ENCODE results near the gene GAREM1.

DNA sequence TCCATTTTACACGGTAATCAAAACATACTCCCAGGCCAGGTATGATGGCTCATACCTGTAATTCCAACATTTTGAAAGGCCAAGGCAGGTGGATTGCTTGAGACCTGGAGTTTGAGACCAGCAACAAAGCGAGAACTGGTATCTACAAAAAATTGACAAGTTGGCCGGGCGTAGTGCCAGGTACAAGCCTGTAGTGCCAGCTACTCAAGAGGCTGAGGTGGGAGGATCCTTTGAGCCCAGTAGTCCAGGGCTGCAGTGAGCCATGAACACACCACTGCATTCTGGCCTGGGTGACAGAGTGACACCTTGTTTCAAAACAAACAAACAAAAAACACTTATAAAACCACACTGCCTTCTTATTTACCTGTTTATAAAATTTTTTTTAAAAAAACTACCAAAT is 80.8 kb downstream of the GAREM1 start:
- TF ChIP-seq, protein P1, sequence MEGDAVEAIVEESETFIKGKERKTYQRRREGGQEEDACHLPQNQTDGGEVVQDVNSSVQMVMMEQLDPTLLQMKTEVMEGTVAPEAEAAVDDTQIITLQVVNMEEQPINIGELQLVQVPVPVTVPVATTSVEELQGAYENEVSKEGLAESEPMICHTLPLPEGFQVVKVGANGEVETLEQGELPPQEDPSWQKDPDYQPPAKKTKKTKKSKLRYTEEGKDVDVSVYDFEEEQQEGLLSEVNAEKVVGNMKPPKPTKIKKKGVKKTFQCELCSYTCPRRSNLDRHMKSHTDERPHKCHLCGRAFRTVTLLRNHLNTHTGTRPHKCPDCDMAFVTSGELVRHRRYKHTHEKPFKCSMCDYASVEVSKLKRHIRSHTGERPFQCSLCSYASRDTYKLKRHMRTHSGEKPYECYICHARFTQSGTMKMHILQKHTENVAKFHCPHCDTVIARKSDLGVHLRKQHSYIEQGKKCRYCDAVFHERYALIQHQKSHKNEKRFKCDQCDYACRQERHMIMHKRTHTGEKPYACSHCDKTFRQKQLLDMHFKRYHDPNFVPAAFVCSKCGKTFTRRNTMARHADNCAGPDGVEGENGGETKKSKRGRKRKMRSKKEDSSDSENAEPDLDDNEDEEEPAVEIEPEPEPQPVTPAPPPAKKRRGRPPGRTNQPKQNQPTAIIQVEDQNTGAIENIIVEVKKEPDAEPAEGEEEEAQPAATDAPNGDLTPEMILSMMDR (IDR thresholded peaks at IDR 0.05; ENCODE audit: borderline replicate concordance, extremely low read depth, low read length, poor library complexity, severe bottlenecking): no peak
- no peak for TF ChIP-seq EZH2 (IDR thresholded peaks at IDR 0.05; ENCODE audit: borderline replicate concordance, low read depth, low read length, severe bottlenecking)

All from DND-41 (cell line).